Epithelial cell of proximal tubule (primary cell): Measurements from ENCODE around the gene PMCH. TPM values are rescaled to one million over a fixed set of nuclear protein-coding genes. Genes with fewer than 3 reads are reported as not detected.

ENCODE experiments used
- DNase-seq: peaks from one replicate; pipeline ENCODE4 v3.0.0-alpha.2; 2011; ENCODE audit warnings: low read depth
- H3K4me3 ChIP-seq: 2 replicates; pipeline ENCODE4 v1.5.1; 2011; ENCODE audit warnings: low read depth, mild to moderate bottlenecking, low read length
- total RNA-seq: library from RNA; depleted of rRNA; stranded (reverse); fragments of >200 nt; gene quantifications from 2 replicates; pipeline ENCODE4 v1.2.3, GENCODE V29; 2015
- TF ChIP-seq, protein P1 (sequence below): conservative IDR thresholded peaks from 2 replicates; pipeline ENCODE4 v1.5.1; 2012; ENCODE audit warnings: low read depth, mild to moderate bottlenecking, low read length

PMCH gene
- total RNA-seq, 1 donor from 2014 or later: not detected

DNA sequence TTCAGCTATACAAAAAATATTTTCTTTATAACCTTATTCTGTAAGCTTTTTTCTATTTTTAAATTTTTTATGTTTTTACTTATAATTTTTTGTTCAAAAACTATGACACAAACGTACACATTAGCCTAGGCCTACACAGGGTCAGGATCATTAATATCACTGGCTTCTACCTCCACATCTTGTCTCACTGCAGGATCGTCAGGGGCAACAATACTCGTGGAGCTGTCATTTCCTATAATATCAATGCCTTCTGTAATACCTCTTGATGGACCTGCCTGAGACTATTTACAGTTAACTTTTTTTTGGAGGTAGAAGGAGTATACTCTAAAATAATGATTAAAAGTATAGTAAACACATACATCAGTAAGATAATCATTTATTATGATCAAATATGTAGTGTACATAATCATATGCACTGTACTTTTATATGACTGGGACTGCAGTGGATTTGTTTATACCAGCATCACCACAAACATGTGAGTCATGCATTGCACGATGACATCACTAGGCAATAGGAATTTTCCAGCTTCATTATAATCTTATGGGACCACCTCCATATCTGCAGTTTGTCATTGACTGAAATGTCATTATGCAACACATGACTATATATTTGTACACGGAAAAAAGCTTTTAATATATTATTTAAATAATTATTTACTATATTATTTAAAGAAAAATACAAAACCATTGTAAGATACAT, 18.5 kb upstream of the PMCH start:
- no peak overlapping the region for H3K4me3 ChIP-seq
- TF ChIP-seq, protein P1, sequence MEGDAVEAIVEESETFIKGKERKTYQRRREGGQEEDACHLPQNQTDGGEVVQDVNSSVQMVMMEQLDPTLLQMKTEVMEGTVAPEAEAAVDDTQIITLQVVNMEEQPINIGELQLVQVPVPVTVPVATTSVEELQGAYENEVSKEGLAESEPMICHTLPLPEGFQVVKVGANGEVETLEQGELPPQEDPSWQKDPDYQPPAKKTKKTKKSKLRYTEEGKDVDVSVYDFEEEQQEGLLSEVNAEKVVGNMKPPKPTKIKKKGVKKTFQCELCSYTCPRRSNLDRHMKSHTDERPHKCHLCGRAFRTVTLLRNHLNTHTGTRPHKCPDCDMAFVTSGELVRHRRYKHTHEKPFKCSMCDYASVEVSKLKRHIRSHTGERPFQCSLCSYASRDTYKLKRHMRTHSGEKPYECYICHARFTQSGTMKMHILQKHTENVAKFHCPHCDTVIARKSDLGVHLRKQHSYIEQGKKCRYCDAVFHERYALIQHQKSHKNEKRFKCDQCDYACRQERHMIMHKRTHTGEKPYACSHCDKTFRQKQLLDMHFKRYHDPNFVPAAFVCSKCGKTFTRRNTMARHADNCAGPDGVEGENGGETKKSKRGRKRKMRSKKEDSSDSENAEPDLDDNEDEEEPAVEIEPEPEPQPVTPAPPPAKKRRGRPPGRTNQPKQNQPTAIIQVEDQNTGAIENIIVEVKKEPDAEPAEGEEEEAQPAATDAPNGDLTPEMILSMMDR: no peak
- DNase-seq: no peak

GRCh38 chr12:102204025-102204424, 6.4 kb upstream of the PMCH start:
- no peak overlapping the region for H3K4me3 ChIP-seq
- TF ChIP-seq, protein P1: no peak
- no peak for DNase-seq

GRCh38 chr12:102202556-102202955, 4.9 kb upstream of the PMCH start:
- TF ChIP-seq, protein P1: no peak
- no peak overlapping the region for H3K4me3 ChIP-seq
- no peak for DNase-seq

GRCh38 chr12:102201436-102202061, 3.9 kb upstream of the PMCH start:
- TF ChIP-seq, protein P1: no peak
- no peak overlapping the region for H3K4me3 ChIP-seq
- DNase-seq: no peak

- H3K4me3 ChIP-seq: no peak overlapping the region
- TF ChIP-seq, protein P1: no peak
- no peak for DNase-seq
Observed at GRCh38 chr12:102195826-102196225, 1.8 kb downstream of the PMCH start.

DNA sequence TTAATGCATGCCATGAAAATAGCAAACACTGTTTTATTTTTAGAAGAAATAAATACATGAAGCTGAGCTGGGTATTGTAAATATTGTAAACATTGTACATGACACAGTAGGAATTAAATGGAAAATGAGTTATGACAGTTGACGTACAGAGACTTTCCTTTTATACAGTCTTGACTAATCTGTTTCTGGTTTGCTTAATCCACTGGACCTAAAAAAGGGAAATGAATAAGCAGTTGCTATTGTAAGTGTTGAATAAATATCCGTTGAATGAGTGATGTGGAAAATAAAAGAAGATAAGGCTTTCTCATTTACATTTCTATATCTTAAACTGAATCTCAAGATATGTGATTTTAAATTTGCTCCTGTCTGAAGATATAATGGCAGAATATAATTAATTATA, 15.0 kb downstream of the PMCH start:
- no peak overlapping the region for H3K4me3 ChIP-seq
- no peak for DNase-seq
- TF ChIP-seq, protein P1: no peak

GRCh38 chr12:102174761-102175160, 22.9 kb downstream of the PMCH start:
- TF ChIP-seq, protein P1: no peak
- DNase-seq: no peak
- H3K4me3 ChIP-seq: no peak overlapping the region
